Peyer's patch (tissue), 4 donors: ENCODE results near the gene SYCE3. TPM values are rescaled to one million over a fixed set of nuclear protein-coding genes. Genes with fewer than 3 reads are reported as not detected.

ENCODE experiments used
- DNase-seq, 3 donors: peaks; one replicate each; pipeline ENCODE4 v3.0.0-alpha.2; 2017 to 2019
- H3K27ac ChIP-seq, 4 donors: fragments of 200-600 bp; sonication (generic); one replicate each; pipeline ENCODE4 v1.5.1; 2016 to 2019
- H3K27me3 ChIP-seq, 2 donors: fragments of 200-600 bp; sonication (generic); one replicate each; pipeline ENCODE4 v1.5.1; 2019
- H3K36me3 ChIP-seq, 3 donors: fragments of 200-600 bp; sonication (generic); one replicate each; pipeline ENCODE4 v1.5.1; 2016 to 2019
- H3K4me1 ChIP-seq, 4 donors: fragments of 200-600 bp; sonication (generic); one replicate each; pipeline ENCODE4 v1.5.1; 2016 to 2019
- H3K4me3 ChIP-seq, 4 donors: fragments of 200-600 bp; sonication (generic); 1 replicate in 3 of 4; 2 replicates in 1 of 4; pipeline ENCODE4 v1.5.1; 2016 to 2019; ENCODE audit warnings: mild to moderate bottlenecking in 1 of 4
- H3K9me3 ChIP-seq, 4 donors: fragments of 200-600 bp; sonication (generic); one replicate each; pipeline ENCODE4 v1.5.1; 2016 to 2019; ENCODE audit warnings: mild to moderate bottlenecking in 1 of 4
- POLR2A ChIP-seq, 2 donors: fragments of 450-650 bp; IDR thresholded peaks; one replicate each; pipeline ENCODE4 v1.5.1; 2017; ENCODE audit warnings: antibody characterized with exemption in 2 of 2, mild to moderate bottlenecking in 2 of 2, moderate library complexity in 2 of 2
- total RNA-seq, 4 donors: library from RNA; depleted of rRNA; stranded (reverse); fragments of >200 nt; gene quantifications; one replicate each; pipeline ENCODE4 v1.1.0, GENCODE V29; 2016
- TF ChIP-seq, protein P1 (sequence below), 6 experiments: fragments of 450-650 bp in 4 of 6; fragments of 200-600 bp in 2 of 6; sonication (generic) in 1 of 6; IDR thresholded peaks; one replicate each; pipeline ENCODE4 v1.5.1; 2017 to 2019; ENCODE audit warnings: antibody characterized with exemption in 6 of 6, mild to moderate bottlenecking in 3 of 6, moderate library complexity in 1 of 6

The SYCE3 gene
- total RNA-seq, 4 donors from 2014 or later = not detected

DNA sequence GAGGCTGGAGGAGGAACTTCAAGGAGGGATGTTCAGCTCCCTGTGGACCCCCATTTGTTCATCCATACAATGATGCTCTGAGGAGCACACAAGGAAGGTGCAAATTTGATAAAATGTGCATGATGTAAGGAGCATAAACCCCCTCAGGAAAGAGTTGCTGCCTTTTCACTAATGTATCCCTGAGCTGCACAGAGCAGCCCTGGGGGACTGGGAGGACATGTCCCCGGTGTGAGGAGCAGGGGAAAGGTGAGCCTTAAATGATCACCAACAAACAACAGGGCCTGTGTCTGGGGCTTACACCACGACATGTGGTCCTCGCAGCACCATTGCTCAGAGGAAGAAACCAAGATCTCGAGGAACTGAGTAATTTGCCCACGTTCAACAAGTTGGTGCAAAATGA lies 34.4 kb upstream of the SYCE3 start:
- Histone ChIP-seq H3K36me3 (no peaks in the 10 kb centered on the region), H3K9me3 (no peaks in the 10 kb centered on the region), H3K27me3 (peaks cover 0 to 15% of the 10 kb centered on the region in 2 donors), H3K27ac (no peak overlapping the region), H3K4me3 (no peak overlapping the region), H3K4me1 (peaks cover 0 to 12% (median 6%) of the 10 kb centered on the region in 4 donors)
- no peak for TF ChIP-seq POLR2A (IDR thresholded peaks at IDR 0.05)
- TF ChIP-seq, protein P1, sequence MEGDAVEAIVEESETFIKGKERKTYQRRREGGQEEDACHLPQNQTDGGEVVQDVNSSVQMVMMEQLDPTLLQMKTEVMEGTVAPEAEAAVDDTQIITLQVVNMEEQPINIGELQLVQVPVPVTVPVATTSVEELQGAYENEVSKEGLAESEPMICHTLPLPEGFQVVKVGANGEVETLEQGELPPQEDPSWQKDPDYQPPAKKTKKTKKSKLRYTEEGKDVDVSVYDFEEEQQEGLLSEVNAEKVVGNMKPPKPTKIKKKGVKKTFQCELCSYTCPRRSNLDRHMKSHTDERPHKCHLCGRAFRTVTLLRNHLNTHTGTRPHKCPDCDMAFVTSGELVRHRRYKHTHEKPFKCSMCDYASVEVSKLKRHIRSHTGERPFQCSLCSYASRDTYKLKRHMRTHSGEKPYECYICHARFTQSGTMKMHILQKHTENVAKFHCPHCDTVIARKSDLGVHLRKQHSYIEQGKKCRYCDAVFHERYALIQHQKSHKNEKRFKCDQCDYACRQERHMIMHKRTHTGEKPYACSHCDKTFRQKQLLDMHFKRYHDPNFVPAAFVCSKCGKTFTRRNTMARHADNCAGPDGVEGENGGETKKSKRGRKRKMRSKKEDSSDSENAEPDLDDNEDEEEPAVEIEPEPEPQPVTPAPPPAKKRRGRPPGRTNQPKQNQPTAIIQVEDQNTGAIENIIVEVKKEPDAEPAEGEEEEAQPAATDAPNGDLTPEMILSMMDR (IDR thresholded peaks at IDR 0.05) = no peak
- no peak for DNase-seq

DNA sequence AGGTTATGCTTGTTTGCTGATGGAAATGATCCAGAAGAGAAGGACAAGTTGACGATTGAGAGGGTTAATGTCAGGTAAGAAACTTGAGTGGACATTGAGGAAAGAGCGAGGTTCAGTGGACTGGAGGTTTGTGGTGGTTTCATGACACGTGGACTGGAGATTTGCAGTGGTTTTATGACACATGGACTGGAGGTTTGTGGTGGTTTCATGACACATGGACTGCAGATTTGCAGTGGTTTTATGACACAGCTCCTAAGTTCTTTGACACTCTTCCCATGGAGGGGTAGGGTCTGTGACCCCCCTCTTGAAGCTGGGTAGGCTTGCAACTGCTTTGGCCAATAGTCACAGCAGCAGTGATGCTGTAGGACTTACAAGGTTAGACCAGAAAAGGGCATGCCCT lies 32.5 kb upstream of the SYCE3 start:
- no peak for TF ChIP-seq POLR2A (IDR thresholded peaks at IDR 0.05)
- TF ChIP-seq, protein P1 (IDR thresholded peaks at IDR 0.05) = no peak
- Histone ChIP-seq H3K4me3 (no peak overlapping the region), H3K27ac (no peak overlapping the region), H3K36me3 (no peaks in the 10 kb centered on the region), H3K9me3 (no peaks in the 10 kb centered on the region), H3K27me3 (peaks cover 0 to 7% of the 10 kb centered on the region in 2 donors), H3K4me1 (peaks cover 0 to 6% (median 2%) of the 10 kb centered on the region in 4 donors)
- DNase-seq = no peak

DNA sequence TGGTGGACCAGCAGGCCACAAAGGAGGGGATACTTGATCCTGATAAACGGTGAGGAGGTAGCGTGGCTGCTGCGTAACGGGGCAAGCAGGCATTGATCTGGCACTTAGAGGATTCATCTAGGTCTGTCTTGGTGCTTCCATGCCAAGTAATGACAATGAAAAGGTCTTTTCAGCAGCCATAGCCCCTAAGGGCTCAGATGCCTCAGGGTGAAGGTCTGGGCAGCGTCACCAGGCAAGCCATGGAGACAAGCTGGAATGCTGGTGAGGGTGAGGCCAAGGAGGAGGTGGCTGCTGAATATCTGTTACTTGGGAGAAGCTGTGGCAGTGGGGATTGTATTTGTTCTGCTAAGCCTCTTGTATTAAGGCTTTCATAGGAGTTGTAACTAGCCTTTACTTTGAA lies 24.7 kb upstream of the SYCE3 start:
- TF ChIP-seq, protein P1 (IDR thresholded peaks at IDR 0.05) = no peak
- H3K36me3 ChIP-seq = no peaks in the 10 kb centered on the region
- no peaks in the 10 kb centered on the region for H3K9me3 ChIP-seq
- H3K4me3 ChIP-seq = no peak overlapping the region
- peaks cover 0 to 8% (median 0%) of the 10 kb centered on the region in 4 donors for H3K4me1 ChIP-seq
- DNase-seq = no peak
- H3K27ac ChIP-seq = no peak overlapping the region
- no peaks in the 10 kb centered on the region for H3K27me3 ChIP-seq

DNA sequence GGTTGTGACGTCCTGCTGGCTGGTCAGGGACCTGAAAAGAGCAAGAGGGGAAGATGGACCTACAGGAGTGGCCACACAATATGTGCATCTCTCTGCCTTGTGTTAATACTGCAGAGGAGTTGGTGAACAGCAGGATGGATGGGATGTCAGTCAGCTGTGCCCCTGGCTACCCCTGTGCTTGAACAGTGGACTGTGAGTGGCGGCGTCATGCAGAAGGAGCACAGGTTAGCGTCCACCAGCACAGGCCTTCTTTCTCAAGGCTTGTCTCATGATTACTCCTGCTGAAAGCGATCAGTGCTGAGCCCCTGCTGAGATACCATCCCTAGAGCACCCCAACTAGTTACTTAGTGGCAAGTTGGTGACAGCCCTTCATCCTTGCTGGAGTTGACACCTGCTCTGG lies 23.7 kb upstream of the SYCE3 start:
- Histone ChIP-seq H3K4me3 (no peak overlapping the region), H3K4me1 (peaks cover 0 to 14% (median 3%) of the 10 kb centered on the region in 4 donors), H3K36me3 (no peaks in the 10 kb centered on the region), H3K9me3 (no peaks in the 10 kb centered on the region), H3K27me3 (no peaks in the 10 kb centered on the region), H3K27ac (no peak overlapping the region)
- TF ChIP-seq, protein P1 (IDR thresholded peaks at IDR 0.05) = no peak
- TF ChIP-seq POLR2A (IDR thresholded peaks at IDR 0.05) = no peak
- no peak for DNase-seq

DNA sequence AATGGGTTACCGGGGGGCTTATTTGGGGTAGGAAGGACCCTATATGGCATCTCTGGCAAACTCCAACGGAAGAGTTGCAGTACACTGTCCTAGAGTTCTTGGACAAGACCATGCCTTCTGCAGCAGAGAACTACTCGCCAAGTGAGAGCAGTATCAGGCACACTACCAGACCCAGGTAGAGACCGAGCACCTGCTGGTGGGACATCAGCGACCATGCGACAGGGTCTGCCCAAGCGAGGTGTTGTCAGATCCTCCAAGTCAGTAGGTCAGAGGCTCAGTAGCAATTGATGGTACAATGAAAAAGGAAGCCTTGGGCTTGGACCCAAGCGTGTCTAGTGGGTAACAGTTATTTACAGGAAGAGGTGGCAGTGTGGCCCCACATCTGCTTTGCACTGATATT lies 23.1 kb upstream of the SYCE3 start:
- H3K27ac ChIP-seq = no peak overlapping the region
- TF ChIP-seq, protein P1 (IDR thresholded peaks at IDR 0.05) = no peak
- no peak for TF ChIP-seq POLR2A (IDR thresholded peaks at IDR 0.05)
- no peaks in the 10 kb centered on the region for H3K27me3 ChIP-seq
- H3K36me3 ChIP-seq = no peaks in the 10 kb centered on the region
- H3K4me1 ChIP-seq = peaks cover 0 to 19% (median 3%) of the 10 kb centered on the region in 4 donors
- no peak overlapping the region for H3K4me3 ChIP-seq
- H3K9me3 ChIP-seq = no peaks in the 10 kb centered on the region
- DNase-seq = no peak

DNA sequence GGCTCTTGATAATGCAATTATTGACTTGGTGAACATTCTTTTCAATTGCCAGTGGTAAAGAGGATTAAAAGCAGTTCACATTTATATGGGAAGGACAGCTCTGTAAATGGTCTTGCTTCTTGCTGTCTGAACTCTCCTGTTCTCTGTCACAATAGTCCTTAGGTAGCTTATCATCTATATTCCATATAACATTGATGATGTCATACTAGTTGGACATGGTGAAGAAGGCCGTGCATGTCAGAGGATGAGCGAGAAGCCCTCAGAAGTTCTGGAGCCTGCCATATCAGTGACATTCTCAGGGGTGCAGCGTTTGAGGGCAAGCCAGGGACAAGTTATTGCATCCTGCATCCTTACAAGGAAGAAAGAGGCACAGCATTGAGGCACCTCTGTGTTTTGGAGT lies 22.5 kb upstream of the SYCE3 start:
- Histone ChIP-seq H3K27me3 (no peaks in the 10 kb centered on the region), H3K27ac (no peak overlapping the region), H3K4me3 (no peak overlapping the region), H3K4me1 (peaks cover 0 to 19% (median 3%) of the 10 kb centered on the region in 4 donors), H3K36me3 (no peaks in the 10 kb centered on the region), H3K9me3 (no peaks in the 10 kb centered on the region)
- TF ChIP-seq, protein P1 (IDR thresholded peaks at IDR 0.05) = no peak
- TF ChIP-seq POLR2A (IDR thresholded peaks at IDR 0.05) = no peak
- DNase-seq = no peak
